Measurements from ENCODE around the gene NDRG4. TPM values are rescaled to one million over a fixed set of nuclear protein-coding genes. Genes with fewer than 3 reads are reported as not detected.

Gene NDRG4
- total RNA-seq, 4 donors from 2014 or later = 16.0 to 89.4 (median 56.1) TPM

GRCh38 chr16:58497468-58497867 lies 2.5 kb upstream of the NDRG4 start:
- H3K36me3 ChIP-seq = no peaks in the 10 kb centered on the region
- intact Hi-C loops (cut with DNase I; ENCODE audit: low total_unique reads) = no loop called here
- no peak for DNase-seq
- H3K9me3 ChIP-seq = no peaks in the 10 kb centered on the region
- H3K4me1 ChIP-seq = peaks cover 0 to 12% of the 10 kb centered on the region in 2 donors
- no peaks in the 10 kb centered on the region for H3K27me3 ChIP-seq
- TF ChIP-seq, protein P1, sequence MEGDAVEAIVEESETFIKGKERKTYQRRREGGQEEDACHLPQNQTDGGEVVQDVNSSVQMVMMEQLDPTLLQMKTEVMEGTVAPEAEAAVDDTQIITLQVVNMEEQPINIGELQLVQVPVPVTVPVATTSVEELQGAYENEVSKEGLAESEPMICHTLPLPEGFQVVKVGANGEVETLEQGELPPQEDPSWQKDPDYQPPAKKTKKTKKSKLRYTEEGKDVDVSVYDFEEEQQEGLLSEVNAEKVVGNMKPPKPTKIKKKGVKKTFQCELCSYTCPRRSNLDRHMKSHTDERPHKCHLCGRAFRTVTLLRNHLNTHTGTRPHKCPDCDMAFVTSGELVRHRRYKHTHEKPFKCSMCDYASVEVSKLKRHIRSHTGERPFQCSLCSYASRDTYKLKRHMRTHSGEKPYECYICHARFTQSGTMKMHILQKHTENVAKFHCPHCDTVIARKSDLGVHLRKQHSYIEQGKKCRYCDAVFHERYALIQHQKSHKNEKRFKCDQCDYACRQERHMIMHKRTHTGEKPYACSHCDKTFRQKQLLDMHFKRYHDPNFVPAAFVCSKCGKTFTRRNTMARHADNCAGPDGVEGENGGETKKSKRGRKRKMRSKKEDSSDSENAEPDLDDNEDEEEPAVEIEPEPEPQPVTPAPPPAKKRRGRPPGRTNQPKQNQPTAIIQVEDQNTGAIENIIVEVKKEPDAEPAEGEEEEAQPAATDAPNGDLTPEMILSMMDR (IDR thresholded peaks at IDR 0.05) = no peak
- TF ChIP-seq POLR2A (IDR thresholded peaks at IDR 0.05) = no peak
- H3K4me3 ChIP-seq = no peak overlapping the region
- H3K27ac ChIP-seq = no peak overlapping the region

DNA sequence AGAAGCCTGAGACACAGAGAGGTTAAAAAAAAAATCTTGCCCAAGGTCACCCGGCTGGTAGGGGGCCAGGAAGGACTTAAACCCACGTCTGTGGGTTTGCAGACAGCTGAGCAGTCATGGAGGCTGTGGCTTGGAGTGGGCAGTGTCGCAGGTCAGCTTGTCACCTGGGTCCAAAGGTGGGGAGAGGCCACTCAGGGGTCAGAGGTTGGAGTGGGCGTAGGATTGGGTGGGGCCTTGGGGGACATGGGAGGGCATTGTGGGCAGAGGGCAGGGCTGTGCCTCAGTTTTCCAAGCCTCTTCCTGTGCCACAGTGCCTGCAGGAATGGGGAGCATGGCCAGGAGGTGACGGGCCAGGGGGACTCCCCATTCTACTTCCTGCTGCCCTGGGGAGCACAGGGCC lies 2.0 kb upstream of the NDRG4 start:
- Histone ChIP-seq H3K36me3 (no peaks in the 10 kb centered on the region), H3K4me3 (no peak overlapping the region), H3K9me3 (no peaks in the 10 kb centered on the region), H3K27ac (no peak overlapping the region), H3K4me1 (peaks cover 0 to 12% of the 10 kb centered on the region in 2 donors), H3K27me3 (no peaks in the 10 kb centered on the region)
- TF ChIP-seq POLR2A (IDR thresholded peaks at IDR 0.05) = no peak
- TF ChIP-seq, protein P1 (IDR thresholded peaks at IDR 0.05) = no peak
- intact Hi-C loops (cut with DNase I; ENCODE audit: low total_unique reads) = no loop called here
- no peak for DNase-seq

DNA sequence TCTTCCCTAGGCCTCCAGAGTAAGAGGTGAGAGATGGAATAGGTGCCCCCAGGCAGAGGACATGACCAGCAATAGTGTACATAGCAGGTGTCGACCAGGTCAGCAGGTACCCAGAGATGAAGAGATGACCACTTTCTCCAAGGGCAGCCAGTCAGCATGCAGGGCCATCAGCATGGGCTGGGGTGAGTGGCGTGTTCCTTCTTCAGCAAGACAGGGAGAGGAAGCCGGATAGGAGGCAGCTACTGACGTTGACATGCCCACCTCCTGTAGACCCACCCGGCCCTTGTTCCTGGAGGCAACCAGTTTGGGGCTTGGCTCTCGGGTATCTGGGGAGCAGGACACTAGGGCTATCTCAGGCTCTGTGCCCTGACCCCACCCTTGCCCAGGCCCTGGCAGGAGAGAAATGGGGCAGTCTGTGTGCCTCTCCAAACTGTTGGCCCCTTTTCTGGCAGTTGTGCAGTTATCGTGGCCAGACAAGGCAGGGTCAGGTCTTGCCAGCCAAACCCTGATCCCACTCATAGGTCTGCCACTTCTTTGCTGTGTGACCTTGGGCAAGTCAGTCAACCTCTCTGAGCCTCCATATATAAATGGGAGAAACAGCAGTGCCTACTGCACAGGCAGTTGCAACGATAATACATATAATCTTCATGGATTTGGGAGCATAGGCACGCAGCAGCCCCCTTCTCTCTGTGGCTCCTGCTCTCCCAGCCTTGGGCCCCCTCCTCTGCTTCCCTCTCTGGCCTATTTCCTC lies 1.4 kb upstream of the NDRG4 start:
- Histone ChIP-seq H3K36me3 (no peaks in the 10 kb centered on the region), H3K4me1 (peaks cover 0 to 12% of the 10 kb centered on the region in 2 donors), H3K27ac (no peak overlapping the region), H3K4me3 (no peak overlapping the region), H3K27me3 (no peaks in the 10 kb centered on the region), H3K9me3 (no peaks in the 10 kb centered on the region)
- no peak for DNase-seq
- TF ChIP-seq, protein P1 (IDR thresholded peaks at IDR 0.05) = no peak
- no peak for TF ChIP-seq POLR2A (IDR thresholded peaks at IDR 0.05)
- intact Hi-C loops (cut with DNase I; ENCODE audit: low total_unique reads) = no loop called here

DNA sequence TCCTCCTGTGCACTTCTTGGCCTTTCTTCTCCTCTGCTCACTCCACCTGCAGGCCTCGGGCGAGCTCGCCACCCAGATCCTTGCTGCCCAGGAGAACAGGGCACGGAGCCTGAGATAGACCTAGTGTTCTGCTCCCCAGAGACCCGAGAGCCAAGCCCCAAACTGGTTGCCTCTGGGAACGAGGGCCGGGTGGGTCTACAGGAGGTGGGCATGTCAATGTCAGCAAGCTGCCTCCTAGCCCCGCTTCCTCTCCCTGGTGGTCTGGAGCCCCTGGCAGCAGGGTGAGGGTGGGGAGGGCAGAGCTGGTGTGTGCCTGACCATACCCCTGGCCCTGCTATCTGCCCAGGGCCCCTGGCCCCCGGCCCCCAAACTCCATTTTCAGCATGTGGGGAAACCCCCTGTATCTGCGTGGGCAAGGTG lies 841 bp upstream of the NDRG4 start:
- intact Hi-C loops (cut with DNase I; ENCODE audit: low total_unique reads) = no loop called here
- no peaks in the 10 kb centered on the region for H3K27me3 ChIP-seq
- DNase-seq = no peak
- H3K27ac ChIP-seq = no peak overlapping the region
- no peak for TF ChIP-seq POLR2A (IDR thresholded peaks at IDR 0.05)
- TF ChIP-seq, protein P1 (IDR thresholded peaks at IDR 0.05) = no peak
- peaks cover 0 to 12% of the 10 kb centered on the region in 2 donors for H3K4me1 ChIP-seq
- no peaks in the 10 kb centered on the region for H3K9me3 ChIP-seq
- H3K36me3 ChIP-seq = no peaks in the 10 kb centered on the region
- H3K4me3 ChIP-seq = no peak overlapping the region

- H3K27ac ChIP-seq = no peak overlapping the region
- intact Hi-C loops (cut with DNase I; ENCODE audit: low total_unique reads) = no loop called here
- H3K36me3 ChIP-seq = no peaks in the 10 kb centered on the region
- TF ChIP-seq, protein P1 (IDR thresholded peaks at IDR 0.05) = no peak
- TF ChIP-seq POLR2A (IDR thresholded peaks at IDR 0.05) = no peak
- peaks cover 0 to 12% of the 10 kb centered on the region in 2 donors for H3K4me1 ChIP-seq
- H3K27me3 ChIP-seq = no peaks in the 10 kb centered on the region
- H3K4me3 ChIP-seq = no peak overlapping the region
- DNase-seq = no peak
- H3K9me3 ChIP-seq = no peaks in the 10 kb centered on the region
These were observed 693 bp downstream of the NDRG4 start for GRCh38 chr16:58500430-58501241.

Data from uterus (tissue), 4 donors.